ENCODE measurements around the gene SEMA5A. TPM values are rescaled to one million over a fixed set of nuclear protein-coding genes. Genes with fewer than 3 reads are reported as not detected.

Gene SEMA5A
- total RNA-seq, 3 donors from 2014 or later, result 3.0 to 35.4 (median 25.9) TPM

- Histone ChIP-seq H3K4me3 (no peak overlapping the region), H3K27me3 (no peaks in the 10 kb centered on the region), H3K9me3 (no peaks in the 10 kb centered on the region), H3K27ac (no peak overlapping the region), H3K4me1 (no peaks in the 10 kb centered on the region), H3K36me3 (peaks cover 6% of the 10 kb centered on the region)
- DNase-seq (ENCODE audit: low spot score in 2 of 2), result no peak
- intact Hi-C loops (cut with DNase I; ENCODE audit: low total_unique reads), result no loop called here
- TF ChIP-seq, protein P1, sequence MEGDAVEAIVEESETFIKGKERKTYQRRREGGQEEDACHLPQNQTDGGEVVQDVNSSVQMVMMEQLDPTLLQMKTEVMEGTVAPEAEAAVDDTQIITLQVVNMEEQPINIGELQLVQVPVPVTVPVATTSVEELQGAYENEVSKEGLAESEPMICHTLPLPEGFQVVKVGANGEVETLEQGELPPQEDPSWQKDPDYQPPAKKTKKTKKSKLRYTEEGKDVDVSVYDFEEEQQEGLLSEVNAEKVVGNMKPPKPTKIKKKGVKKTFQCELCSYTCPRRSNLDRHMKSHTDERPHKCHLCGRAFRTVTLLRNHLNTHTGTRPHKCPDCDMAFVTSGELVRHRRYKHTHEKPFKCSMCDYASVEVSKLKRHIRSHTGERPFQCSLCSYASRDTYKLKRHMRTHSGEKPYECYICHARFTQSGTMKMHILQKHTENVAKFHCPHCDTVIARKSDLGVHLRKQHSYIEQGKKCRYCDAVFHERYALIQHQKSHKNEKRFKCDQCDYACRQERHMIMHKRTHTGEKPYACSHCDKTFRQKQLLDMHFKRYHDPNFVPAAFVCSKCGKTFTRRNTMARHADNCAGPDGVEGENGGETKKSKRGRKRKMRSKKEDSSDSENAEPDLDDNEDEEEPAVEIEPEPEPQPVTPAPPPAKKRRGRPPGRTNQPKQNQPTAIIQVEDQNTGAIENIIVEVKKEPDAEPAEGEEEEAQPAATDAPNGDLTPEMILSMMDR (IDR thresholded peaks at IDR 0.05), result no peak
- TF ChIP-seq POLR2A (IDR thresholded peaks at IDR 0.05) (no peak), POLR2AphosphoS5 (IDR thresholded peaks at IDR 0.05) (no peak)
Observed at GRCh38 chr5:9121597-9121996, 424.3 kb downstream of the SEMA5A start.

DNA sequence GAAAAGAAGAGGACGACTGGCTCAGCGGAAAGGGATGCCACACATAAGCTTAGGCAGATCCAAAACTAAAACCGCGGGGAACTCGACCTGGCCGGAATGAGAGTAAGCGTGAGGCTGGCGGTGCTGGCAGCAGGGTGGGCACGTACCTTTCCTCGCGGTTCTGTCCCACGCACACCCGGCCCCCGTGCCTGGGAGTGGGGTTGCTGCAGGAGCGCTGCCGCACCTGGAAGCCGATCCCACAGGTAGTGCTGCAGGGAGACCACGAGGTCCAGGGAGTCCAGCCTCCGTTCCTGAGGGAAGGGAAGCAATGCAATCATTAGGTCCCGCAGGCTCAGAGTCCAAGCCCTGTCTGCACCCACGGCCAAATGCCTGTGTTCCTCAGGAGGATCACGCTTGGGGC is 427.0 kb downstream of the SEMA5A start:
- DNase-seq (ENCODE audit: low spot score in 2 of 2), result no peak
- H3K9me3 ChIP-seq, result peaks cover 0 to 8% of the 10 kb centered on the region in 2 donors
- no peak for TF ChIP-seq POLR2A (IDR thresholded peaks at IDR 0.05)
- H3K27me3 ChIP-seq, result no peaks in the 10 kb centered on the region
- no peak overlapping the region for H3K4me3 ChIP-seq
- intact Hi-C loops (cut with DNase I; ENCODE audit: low total_unique reads), result no loop called here
- peaks cover 6% of the 10 kb centered on the region for H3K36me3 ChIP-seq
- H3K27ac ChIP-seq, result no peak overlapping the region
- H3K4me1 ChIP-seq, result no peaks in the 10 kb centered on the region

GRCh38 chr5:9115093-9115492 is 430.8 kb downstream of the SEMA5A start:
- Histone ChIP-seq H3K9me3 (peaks cover 0 to 8% of the 10 kb centered on the region in 2 donors), H3K36me3 (peaks cover 3% of the 10 kb centered on the region), H3K4me1 (no peaks in the 10 kb centered on the region), H3K27ac (no peak overlapping the region), H3K4me3 (no peak overlapping the region), H3K27me3 (no peaks in the 10 kb centered on the region)
- no peak for DNase-seq (ENCODE audit: low spot score in 2 of 2)
- TF ChIP-seq, protein P1 (IDR thresholded peaks at IDR 0.05), result no peak
- TF ChIP-seq POLR2AphosphoS5 (IDR thresholded peaks at IDR 0.05) (no peak), POLR2A (IDR thresholded peaks at IDR 0.05) (no peak)
- intact Hi-C loops (cut with DNase I; ENCODE audit: low total_unique reads), result no loop called here

DNA sequence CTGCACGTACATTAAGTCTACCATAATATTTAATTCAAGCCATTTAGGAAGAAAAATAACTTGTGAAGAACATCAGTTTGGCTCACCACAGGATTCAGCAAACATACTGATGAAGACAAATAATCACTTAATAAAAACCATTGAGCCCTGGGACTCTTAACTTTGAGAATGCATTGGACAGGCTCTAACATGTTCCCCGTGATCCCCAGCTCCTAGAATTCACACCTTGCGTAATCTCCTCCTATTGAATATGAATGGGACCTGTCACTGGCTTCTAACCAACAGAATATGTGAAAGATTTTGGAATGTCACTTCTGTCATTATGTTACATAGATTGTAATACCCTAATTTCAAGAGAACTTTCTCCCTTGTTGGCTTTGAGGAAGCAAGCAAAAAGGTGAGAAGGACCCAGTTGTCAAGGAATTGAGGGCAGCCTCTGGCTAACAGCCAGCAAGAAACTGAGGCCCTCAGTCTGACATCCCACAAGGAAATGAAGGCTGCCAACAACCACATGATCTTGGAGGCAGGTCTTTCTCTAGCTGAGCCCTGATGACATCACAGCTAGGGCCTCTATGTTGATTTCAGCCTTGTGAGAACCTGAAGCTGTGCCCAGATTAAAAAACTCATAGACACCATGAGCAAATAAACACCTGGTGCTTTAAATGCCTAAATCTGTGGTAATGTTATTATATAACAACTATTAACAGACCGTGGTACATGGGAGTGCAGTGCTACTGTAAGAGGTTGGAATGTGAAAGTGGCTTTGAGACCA is 433.2 kb downstream of the SEMA5A start:
- no peak for DNase-seq (ENCODE audit: low spot score in 2 of 2)
- intact Hi-C loops (cut with DNase I; ENCODE audit: low total_unique reads), result no loop called here
- Histone ChIP-seq H3K4me1 (no peaks in the 10 kb centered on the region), H3K27me3 (no peaks in the 10 kb centered on the region), H3K36me3 (no peaks in the 10 kb centered on the region), H3K9me3 (peaks cover 0 to 8% of the 10 kb centered on the region in 2 donors), H3K4me3 (no peak overlapping the region), H3K27ac (no peak overlapping the region)
- TF ChIP-seq POLR2AphosphoS5 (IDR thresholded peaks at IDR 0.05) (no peak), POLR2A (IDR thresholded peaks at IDR 0.05) (no peak)
- TF ChIP-seq, protein P1 (IDR thresholded peaks at IDR 0.05), result no peak

DNA sequence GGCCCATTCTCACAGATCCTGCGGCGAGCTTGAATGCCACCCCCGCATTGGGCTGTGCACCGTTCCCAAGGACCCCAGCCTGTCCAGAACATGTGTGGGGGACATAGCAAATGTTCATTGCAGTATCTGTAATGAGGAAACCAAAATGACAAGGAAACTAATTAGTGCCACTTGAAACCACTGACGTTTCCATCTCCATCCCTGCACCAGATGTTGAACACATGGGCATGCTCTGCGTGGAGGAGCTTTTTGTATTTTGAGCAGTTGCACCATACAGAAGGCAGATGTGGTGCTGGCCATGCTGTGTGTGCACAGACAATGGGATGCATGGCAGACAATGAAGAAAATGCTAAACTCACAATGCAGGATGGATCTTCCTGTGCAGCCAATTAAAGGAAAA is 437.7 kb downstream of the SEMA5A start:
- intact Hi-C loops (cut with DNase I; ENCODE audit: low total_unique reads), result no loop called here
- no peaks in the 10 kb centered on the region for H3K36me3 ChIP-seq
- no peaks in the 10 kb centered on the region for H3K27me3 ChIP-seq
- no peak for DNase-seq (ENCODE audit: low spot score in 2 of 2)
- no peaks in the 10 kb centered on the region for H3K9me3 ChIP-seq
- TF ChIP-seq POLR2AphosphoS5 (IDR thresholded peaks at IDR 0.05) (no peak), POLR2A (IDR thresholded peaks at IDR 0.05) (no peak)
- TF ChIP-seq, protein P1 (IDR thresholded peaks at IDR 0.05), result no peak
- H3K4me1 ChIP-seq, result no peaks in the 10 kb centered on the region
- no peak overlapping the region for H3K27ac ChIP-seq
- no peak overlapping the region for H3K4me3 ChIP-seq

Measured in breast epithelium (tissue), 4 donors.